Measurements from ENCODE around the gene IL15. TPM values are rescaled to one million over a fixed set of nuclear protein-coding genes. Genes with fewer than 3 reads are reported as not detected.
"Not testable (repeated sequence)": the region's sequence is repeated elsewhere in the genome, so short reads cannot be mapped to it uniquely, and the experiment has no call there.

IL15 gene
- total and polyA plus RNA-seq, 2 donors (not counting 1 experiment from before 2014, with no cell fraction given), result 10.0 to 14.9 TPM

- Histone ChIP-seq H3K9ac (ENCODE audit: insufficient read depth, low read length) (no peak overlapping the region), H3K36me3 (ENCODE audit: control insufficient read depth, insufficient read depth, low read length) (no peaks in the 10 kb centered on the region), H3K4me1 (ENCODE audit: control insufficient read depth, extremely low read depth, insufficient read depth, low read length) (no peaks in the 10 kb centered on the region), H2AFZ (ENCODE audit: low read length) (no peak overlapping the region), H3K27me3 (ENCODE audit: control insufficient read depth, insufficient read depth, low read length) (no peaks in the 10 kb centered on the region), H3K4me2 (ENCODE audit: extremely low read depth, insufficient read depth, low read length) (no peak overlapping the region), H3K27ac (ENCODE audit: insufficient read depth, low read length) (no peak overlapping the region), H3K9me3 (ENCODE audit: control insufficient read depth, insufficient read depth, low read depth, low read length) (no peaks in the 10 kb centered on the region), H3K79me2 (ENCODE audit: control insufficient read depth, insufficient read depth, low read length) (no peaks in the 10 kb centered on the region), H3K4me3 (replicated peaks in 1 of 4; ENCODE audit: control extremely low read depth in 1 of 4, insufficient read depth in 1 of 4, low read depth in 3 of 4, low read length in 4 of 4) (no peak overlapping the region), H4K20me1 (ENCODE audit: control insufficient read depth, extremely low read depth, insufficient read depth, low read length) (no peaks in the 10 kb centered on the region)
- DNase-seq (ENCODE audit: low read depth in 2 of 2), result no peak
- no peak for TF ChIP-seq EZH2 (IDR thresholded peaks at IDR 0.05; ENCODE audit: low read length, missing control alignments)
- no peak for TF ChIP-seq CTCF (conservative IDR thresholded peaks at IDR 0.05 in 1 of 2, IDR thresholded peaks at IDR 0.05 in 1 of 2; ENCODE audit: low read depth in 1 of 2, low read length in 2 of 2)
Measured at GRCh38 chr4:141609243-141609642, 27.1 kb upstream of the IL15 start.

- H3K36me3 ChIP-seq (ENCODE audit: control insufficient read depth, insufficient read depth, low read length), result no peaks in the 10 kb centered on the region
- DNase-seq (ENCODE audit: low read depth in 2 of 2), result no peak
- no peak for TF ChIP-seq CTCF (conservative IDR thresholded peaks at IDR 0.05 in 1 of 2, IDR thresholded peaks at IDR 0.05 in 1 of 2; ENCODE audit: low read depth in 1 of 2, low read length in 2 of 2)
- TF ChIP-seq EZH2 (IDR thresholded peaks at IDR 0.05; ENCODE audit: low read length, missing control alignments), result no peak
- no peaks in the 10 kb centered on the region for H3K27me3 ChIP-seq (ENCODE audit: control insufficient read depth, insufficient read depth, low read length)
- no peaks in the 10 kb centered on the region for H3K4me1 ChIP-seq (ENCODE audit: control insufficient read depth, extremely low read depth, insufficient read depth, low read length)
- H2AFZ ChIP-seq (ENCODE audit: low read length), result no peak overlapping the region
- no peak overlapping the region for H3K27ac ChIP-seq (ENCODE audit: insufficient read depth, low read length)
- H3K4me3 ChIP-seq (replicated peaks in 1 of 4; ENCODE audit: control extremely low read depth in 1 of 4, insufficient read depth in 1 of 4, low read depth in 3 of 4, low read length in 4 of 4), result no peak overlapping the region
- H3K4me2 ChIP-seq (ENCODE audit: extremely low read depth, insufficient read depth, low read length), result no peak overlapping the region
- H3K9ac ChIP-seq (ENCODE audit: insufficient read depth, low read length), result no peak overlapping the region
- no peaks in the 10 kb centered on the region for H4K20me1 ChIP-seq (ENCODE audit: control insufficient read depth, extremely low read depth, insufficient read depth, low read length)
- no peaks in the 10 kb centered on the region for H3K9me3 ChIP-seq (ENCODE audit: control insufficient read depth, insufficient read depth, low read depth, low read length)
- H3K79me2 ChIP-seq (ENCODE audit: control insufficient read depth, insufficient read depth, low read length), result no peaks in the 10 kb centered on the region
Measured at GRCh38 chr4:141610365-141610764, 26.0 kb upstream of the IL15 start.

GRCh38 chr4:141614878-141615586, 21.4 kb upstream of the IL15 start:
- H3K36me3 ChIP-seq (ENCODE audit: control insufficient read depth, insufficient read depth, low read length), result no peaks in the 10 kb centered on the region
- H3K27me3 ChIP-seq (ENCODE audit: control insufficient read depth, insufficient read depth, low read length), result no peaks in the 10 kb centered on the region
- no peak for DNase-seq (ENCODE audit: low read depth in 2 of 2)
- H2AFZ ChIP-seq (ENCODE audit: low read length), result no peak overlapping the region
- no peak overlapping the region for H3K27ac ChIP-seq (ENCODE audit: insufficient read depth, low read length)
- H3K9me3 ChIP-seq (ENCODE audit: control insufficient read depth, insufficient read depth, low read depth, low read length), result no peaks in the 10 kb centered on the region
- H3K9ac ChIP-seq (ENCODE audit: insufficient read depth, low read length), result no peak overlapping the region
- no peak for TF ChIP-seq EZH2 (IDR thresholded peaks at IDR 0.05; ENCODE audit: low read length, missing control alignments)
- no peak for TF ChIP-seq CTCF (conservative IDR thresholded peaks at IDR 0.05 in 1 of 2, IDR thresholded peaks at IDR 0.05 in 1 of 2; ENCODE audit: low read depth in 1 of 2, low read length in 2 of 2)
- no peaks in the 10 kb centered on the region for H3K79me2 ChIP-seq (ENCODE audit: control insufficient read depth, insufficient read depth, low read length)
- H3K4me2 ChIP-seq (ENCODE audit: extremely low read depth, insufficient read depth, low read length), result no peak overlapping the region
- no peaks in the 10 kb centered on the region for H3K4me1 ChIP-seq (ENCODE audit: control insufficient read depth, extremely low read depth, insufficient read depth, low read length)
- H4K20me1 ChIP-seq (ENCODE audit: control insufficient read depth, extremely low read depth, insufficient read depth, low read length), result no peaks in the 10 kb centered on the region
- H3K4me3 ChIP-seq (replicated peaks in 1 of 4; ENCODE audit: control extremely low read depth in 1 of 4, insufficient read depth in 1 of 4, low read depth in 3 of 4, low read length in 4 of 4), result no peak overlapping the region

GRCh38 chr4:141615587-141615918, 20.8 kb upstream of the IL15 start:
- H3K79me2 ChIP-seq (ENCODE audit: control insufficient read depth, insufficient read depth, low read length); H3K27me3 ChIP-seq (ENCODE audit: control insufficient read depth, insufficient read depth, low read length); H2AFZ ChIP-seq (ENCODE audit: low read length); H3K9me3 ChIP-seq (ENCODE audit: control insufficient read depth, insufficient read depth, low read depth, low read length); H3K4me3 ChIP-seq (replicated peaks in 1 of 4; ENCODE audit: control extremely low read depth in 1 of 4, insufficient read depth in 1 of 4, low read depth in 3 of 4, low read length in 4 of 4); H3K4me2 ChIP-seq (ENCODE audit: extremely low read depth, insufficient read depth, low read length); H3K9ac ChIP-seq (ENCODE audit: insufficient read depth, low read length); H3K27ac ChIP-seq (ENCODE audit: insufficient read depth, low read length); H3K36me3 ChIP-seq (ENCODE audit: control insufficient read depth, insufficient read depth, low read length); DNase-seq (ENCODE audit: low read depth in 2 of 2); H4K20me1 ChIP-seq (ENCODE audit: control insufficient read depth, extremely low read depth, insufficient read depth, low read length); H3K4me1 ChIP-seq (ENCODE audit: control insufficient read depth, extremely low read depth, insufficient read depth, low read length): not testable (repeated sequence)

Data from fibroblast of lung (primary cell).